ENCODE data around the gene LLGL2. TPM values are rescaled to one million over a fixed set of nuclear protein-coding genes. Genes with fewer than 3 reads are reported as not detected.

LLGL2 gene
- total RNA-seq, 1 donor from 2014 or later, result 33.1 TPM

GRCh38 chr17:75490953-75491649 lies 34.4 kb upstream of the LLGL2 start:
- H3K4me3 Mint-ChIP-seq, result no peak overlapping the region

DNA sequence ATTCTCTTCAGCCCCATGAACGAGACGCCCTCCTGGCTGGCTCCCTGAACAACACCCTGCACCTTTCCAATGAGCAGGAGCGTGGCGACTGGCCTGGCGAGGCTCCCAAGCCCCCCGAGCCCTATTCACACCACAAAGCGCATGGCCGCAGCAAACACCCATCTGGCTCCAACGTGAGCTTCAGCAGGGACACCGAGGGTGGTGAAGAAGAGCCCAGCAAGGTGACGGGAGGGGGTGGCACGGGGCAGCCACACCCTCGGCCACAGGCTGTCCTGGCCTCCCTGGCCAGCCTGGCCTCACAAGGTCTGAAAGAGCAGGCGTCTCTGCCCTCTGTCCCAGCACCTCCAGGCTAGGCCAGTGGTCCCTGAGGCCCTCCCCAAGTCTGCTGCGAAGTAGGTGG lies 33.8 kb upstream of the LLGL2 start:
- H3K9me3 Mint-ChIP-seq, result no peaks in the 10 kb centered on the region
- no peaks in the 10 kb centered on the region for H3K4me1 Mint-ChIP-seq
- no peaks in the 10 kb centered on the region for H3K27me3 Mint-ChIP-seq (ENCODE audit: low read depth)
- TF ChIP-seq, protein P1, sequence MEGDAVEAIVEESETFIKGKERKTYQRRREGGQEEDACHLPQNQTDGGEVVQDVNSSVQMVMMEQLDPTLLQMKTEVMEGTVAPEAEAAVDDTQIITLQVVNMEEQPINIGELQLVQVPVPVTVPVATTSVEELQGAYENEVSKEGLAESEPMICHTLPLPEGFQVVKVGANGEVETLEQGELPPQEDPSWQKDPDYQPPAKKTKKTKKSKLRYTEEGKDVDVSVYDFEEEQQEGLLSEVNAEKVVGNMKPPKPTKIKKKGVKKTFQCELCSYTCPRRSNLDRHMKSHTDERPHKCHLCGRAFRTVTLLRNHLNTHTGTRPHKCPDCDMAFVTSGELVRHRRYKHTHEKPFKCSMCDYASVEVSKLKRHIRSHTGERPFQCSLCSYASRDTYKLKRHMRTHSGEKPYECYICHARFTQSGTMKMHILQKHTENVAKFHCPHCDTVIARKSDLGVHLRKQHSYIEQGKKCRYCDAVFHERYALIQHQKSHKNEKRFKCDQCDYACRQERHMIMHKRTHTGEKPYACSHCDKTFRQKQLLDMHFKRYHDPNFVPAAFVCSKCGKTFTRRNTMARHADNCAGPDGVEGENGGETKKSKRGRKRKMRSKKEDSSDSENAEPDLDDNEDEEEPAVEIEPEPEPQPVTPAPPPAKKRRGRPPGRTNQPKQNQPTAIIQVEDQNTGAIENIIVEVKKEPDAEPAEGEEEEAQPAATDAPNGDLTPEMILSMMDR (IDR thresholded peaks at IDR 0.05; ENCODE audit: unreplicated experiment), result no peak
- peaks cover 7% of the 10 kb centered on the region for H3K36me3 Mint-ChIP-seq
- no peak overlapping the region for H3K27ac Mint-ChIP-seq
- H3K4me3 Mint-ChIP-seq, result no peak overlapping the region
- no peak for DNase-seq (ENCODE audit: low spot score in 2 of 2, unreplicated experiment in 2 of 2)

More at GRCh38 chr17:75490953-75491649, 34.4 kb upstream of the LLGL2 start:
- H3K27me3 Mint-ChIP-seq (ENCODE audit: low read depth), result no peaks in the 10 kb centered on the region
- no peaks in the 10 kb centered on the region for H3K9me3 Mint-ChIP-seq
- H3K4me1 Mint-ChIP-seq, result no peaks in the 10 kb centered on the region
- H3K36me3 Mint-ChIP-seq, result peaks cover 7% of the 10 kb centered on the region
- H3K27ac Mint-ChIP-seq, result no peak overlapping the region
- DNase-seq (ENCODE audit: low spot score in 2 of 2, unreplicated experiment in 2 of 2), result no peak
- TF ChIP-seq, protein P1 (IDR thresholded peaks at IDR 0.05; ENCODE audit: unreplicated experiment), result no peak

GRCh38 chr17:75492555-75493168 lies 32.8 kb upstream of the LLGL2 start:
- peaks cover 10% of the 10 kb centered on the region for H3K36me3 Mint-ChIP-seq
- no peak overlapping the region for H3K4me3 Mint-ChIP-seq
- no peak overlapping the region for H3K27ac Mint-ChIP-seq
- no peaks in the 10 kb centered on the region for H3K27me3 Mint-ChIP-seq (ENCODE audit: low read depth)
- no peaks in the 10 kb centered on the region for H3K9me3 Mint-ChIP-seq
- no peak for DNase-seq (ENCODE audit: low spot score in 2 of 2, unreplicated experiment in 2 of 2)
- no peaks in the 10 kb centered on the region for H3K4me1 Mint-ChIP-seq
- TF ChIP-seq, protein P1 (IDR thresholded peaks at IDR 0.05; ENCODE audit: unreplicated experiment), result no peak

GRCh38 chr17:75493476-75494129 lies 31.9 kb upstream of the LLGL2 start:
- TF ChIP-seq, protein P1 (IDR thresholded peaks at IDR 0.05; ENCODE audit: unreplicated experiment), result no peak
- no peak for DNase-seq (ENCODE audit: low spot score in 2 of 2, unreplicated experiment in 2 of 2)
- H3K9me3 Mint-ChIP-seq, result no peaks in the 10 kb centered on the region
- H3K4me1 Mint-ChIP-seq, result no peaks in the 10 kb centered on the region
- peaks cover 10% of the 10 kb centered on the region for H3K36me3 Mint-ChIP-seq
- no peak overlapping the region for H3K4me3 Mint-ChIP-seq
- H3K27me3 Mint-ChIP-seq (ENCODE audit: low read depth), result no peaks in the 10 kb centered on the region
- no peak overlapping the region for H3K27ac Mint-ChIP-seq

DNA sequence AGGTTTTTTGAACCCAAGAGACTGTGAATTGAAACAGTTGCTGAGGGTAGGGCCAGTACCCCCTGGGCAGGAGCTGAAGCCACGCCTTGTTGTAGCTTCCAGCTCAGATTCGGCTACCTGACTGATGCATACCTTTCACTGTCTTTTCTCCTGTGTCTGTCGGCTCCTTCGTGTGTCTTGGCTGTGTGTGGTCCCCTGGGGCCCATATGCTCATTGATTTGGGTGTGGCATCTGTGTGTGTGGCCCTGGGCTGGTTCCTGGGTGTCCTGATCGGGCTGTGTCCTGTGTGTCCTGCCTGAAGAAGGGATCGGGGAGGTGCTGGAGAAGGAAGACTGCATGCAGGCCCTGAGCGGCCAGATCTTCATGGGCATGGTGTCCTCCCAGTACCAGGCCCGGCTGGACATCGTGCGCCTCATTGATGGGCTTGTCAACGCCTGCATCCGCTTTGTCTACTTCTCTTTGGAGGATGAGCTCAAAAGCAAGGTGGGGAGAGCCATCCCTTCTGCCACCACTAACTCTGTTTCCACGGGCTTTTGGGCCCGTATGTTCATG lies 31.1 kb upstream of the LLGL2 start:
- Mint-ChIP-seq H3K27ac (no peak overlapping the region), H3K36me3 (peaks cover 10% of the 10 kb centered on the region), H3K9me3 (no peaks in the 10 kb centered on the region), H3K27me3 (ENCODE audit: low read depth) (no peaks in the 10 kb centered on the region), H3K4me1 (peaks cover 3% of the 10 kb centered on the region), H3K4me3 (no peak overlapping the region)
- TF ChIP-seq, protein P1 (IDR thresholded peaks at IDR 0.05; ENCODE audit: unreplicated experiment), result no peak
- DNase-seq (ENCODE audit: low spot score in 2 of 2, unreplicated experiment in 2 of 2), result no peak
